Stimulated activated CD8-positive, alpha-beta memory T cell treated with anti-CD3 and anti-CD28 coated beads, Interleukin-4, amount 100 ng/mL, for 4 hours (primary cell): Measurements from ENCODE around the gene ZNF32.
A peak's percentile ranks its signal among the peaks of the same experiment; 100 is the strongest.
"Not testable (repeated sequence)": the region's sequence is repeated elsewhere in the genome, so short reads cannot be mapped to it uniquely, and the experiment has no call there.

Experiments
- DNase-seq, 2 donors: peaks; one replicate each; pipeline ENCODE4 v3.0.0-alpha.2; 2020; ENCODE audit warnings: low read depth in 2 of 2, low spot score in 1 of 2

Gene ZNF32

GRCh38 chr10:43635816-43636215, 12.9 kb downstream of the ZNF32 start:
- DNase-seq, result not testable (repeated sequence)

- no peak for DNase-seq
These were observed 19.7 kb downstream of the ZNF32 start for GRCh38 chr10:43628956-43629355.

GRCh38 chr10:43627942-43628341, 20.7 kb downstream of the ZNF32 start:
- no peak for DNase-seq

GRCh38 chr10:43623351-43623750, 25.3 kb downstream of the ZNF32 start:
- no peak for DNase-seq

GRCh38 chr10:43622038-43622437, 26.6 kb downstream of the ZNF32 start:
- DNase-seq, result no peak

- DNase-seq, result no peak
These were observed 29.3 kb downstream of the ZNF32 start for GRCh38 chr10:43619368-43619767.

- DNase-seq, result no peak
These were observed 31.8 kb downstream of the ZNF32 start for GRCh38 chr10:43616697-43617370.

- no peak for DNase-seq
These were observed 38.0 kb downstream of the ZNF32 start for GRCh38 chr10:43610636-43611035.

- DNase-seq, result no peak
These were observed 41.5 kb downstream of the ZNF32 start for GRCh38 chr10:43607199-43607573.

GRCh38 chr10:43606323-43607198, 42.1 kb downstream of the ZNF32 start, which contains the start of gene ZNF485:
Gene ZNF485, plus strand, starts transcription at chr10:43606438. Its CDS starts 613 bp downstream, at chr10:43607051.
- DNase-seq, result peak; percentile 38 to 49

- no peak for DNase-seq
These were observed 42.8 kb downstream of the ZNF32 start for GRCh38 chr10:43605850-43606322.

- not testable (repeated sequence) for DNase-seq
These were observed 47.1 kb downstream of the ZNF32 start for GRCh38 chr10:43601576-43601975.

- DNase-seq, result no peak
These were observed 49.3 kb downstream of the ZNF32 start for GRCh38 chr10:43599333-43599732.

- no peak for DNase-seq
These were observed 50.2 kb downstream of the ZNF32 start for GRCh38 chr10:43598446-43598845.

- DNase-seq, result no peak
These were observed 52.1 kb downstream of the ZNF32 start for GRCh38 chr10:43596546-43596945.

GRCh38 chr10:43595739-43596298, 52.9 kb downstream of the ZNF32 start:
- DNase-seq, result no peak

GRCh38 chr10:43594944-43595589, 53.6 kb downstream of the ZNF32 start:
- no peak for DNase-seq
